Measurements from ENCODE around the gene PHF3. TPM values are rescaled to one million over a fixed set of nuclear protein-coding genes. Genes with fewer than 3 reads are reported as not detected.

PHF3 gene
- total RNA-seq, 1 experiment from 2014 or later: 21.8 TPM

- CTCF ChIA-PET: no interaction called here
- no peak overlapping the region for H3K4me3 ChIP-seq (ENCODE audit: low read length)
- DNase-seq (no peak), ATAC-seq (no peak)
- H3F3A ChIP-seq (ENCODE audit: low read length, unreplicated experiment): no peaks in the 10 kb centered on the region
- H3K79me2 ChIP-seq (ENCODE audit: low read length): peaks cover 85% of the 10 kb centered on the region
- BruUV-seq (replicated peaks): no TSS peak
- no peak overlapping the region for H3K9ac ChIP-seq (ENCODE audit: low read length)
- peaks cover 14% of the 10 kb centered on the region for H3K4me1 ChIP-seq (ENCODE audit: insufficient read depth, low read length)
- TF ChIP-seq EZH2 (IDR thresholded peaks at IDR 0.05; ENCODE audit: low read length, unreplicated experiment): no peak
- TF ChIP-seq, protein P1, sequence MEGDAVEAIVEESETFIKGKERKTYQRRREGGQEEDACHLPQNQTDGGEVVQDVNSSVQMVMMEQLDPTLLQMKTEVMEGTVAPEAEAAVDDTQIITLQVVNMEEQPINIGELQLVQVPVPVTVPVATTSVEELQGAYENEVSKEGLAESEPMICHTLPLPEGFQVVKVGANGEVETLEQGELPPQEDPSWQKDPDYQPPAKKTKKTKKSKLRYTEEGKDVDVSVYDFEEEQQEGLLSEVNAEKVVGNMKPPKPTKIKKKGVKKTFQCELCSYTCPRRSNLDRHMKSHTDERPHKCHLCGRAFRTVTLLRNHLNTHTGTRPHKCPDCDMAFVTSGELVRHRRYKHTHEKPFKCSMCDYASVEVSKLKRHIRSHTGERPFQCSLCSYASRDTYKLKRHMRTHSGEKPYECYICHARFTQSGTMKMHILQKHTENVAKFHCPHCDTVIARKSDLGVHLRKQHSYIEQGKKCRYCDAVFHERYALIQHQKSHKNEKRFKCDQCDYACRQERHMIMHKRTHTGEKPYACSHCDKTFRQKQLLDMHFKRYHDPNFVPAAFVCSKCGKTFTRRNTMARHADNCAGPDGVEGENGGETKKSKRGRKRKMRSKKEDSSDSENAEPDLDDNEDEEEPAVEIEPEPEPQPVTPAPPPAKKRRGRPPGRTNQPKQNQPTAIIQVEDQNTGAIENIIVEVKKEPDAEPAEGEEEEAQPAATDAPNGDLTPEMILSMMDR (conservative IDR thresholded peaks at IDR 0.05; ENCODE audit: low read depth, low read length): no peak
- TF ChIP-seq EZH2phosphoT487 (IDR thresholded peaks at IDR 0.05; ENCODE audit: borderline replicate concordance, low read length): no peak
- H3K9me3 ChIP-seq (ENCODE audit: low read length): no peaks in the 10 kb centered on the region
- no peaks in the 10 kb centered on the region for H3K9me2 ChIP-seq (replicated peaks; ENCODE audit: low read length)
- H3K27me3 ChIP-seq (ENCODE audit: low read length): no peaks in the 10 kb centered on the region
- peaks cover 3% of the 10 kb centered on the region for H4K20me1 ChIP-seq (ENCODE audit: low read length)
- intact Hi-C loops (cut with micrococcal nuclease): no loop called here
- H2AFZ ChIP-seq (ENCODE audit: low read length): no peak overlapping the region
- POLR2A ChIA-PET (ENCODE audit: unreplicated experiment): no interaction called here
- H3K36me3 ChIP-seq (ENCODE audit: low read depth, low read length): no peaks in the 10 kb centered on the region
- H3K4me2 ChIP-seq (ENCODE audit: low read length): no peak overlapping the region
- H3K27ac ChIP-seq (ENCODE audit: low read length): no peak overlapping the region
Observed at GRCh38 chr6:63661769-63662168, 26.2 kb downstream of the PHF3 start.

GRCh38 chr6:63663147-63663955 lies 27.7 kb downstream of the PHF3 start:
- DNase-seq: peak; percentile 81
- POLR2A ChIA-PET (ENCODE audit: unreplicated experiment): no interaction called here
- BruUV-seq (replicated peaks): no TSS peak

More at GRCh38 chr6:63663147-63663955, 27.7 kb downstream of the PHF3 start:
- H3K9ac ChIP-seq (ENCODE audit: low read length): no peak overlapping the region
- no peaks in the 10 kb centered on the region for H3K36me3 ChIP-seq (ENCODE audit: low read depth, low read length)
- H3K79me2 ChIP-seq (ENCODE audit: low read length): peaks cover 74% of the 10 kb centered on the region
- peak; percentile 96 for ATAC-seq
- CTCF ChIA-PET: interaction anchor here (0.6 kb wide), 1 partner anchor 8 kb away, joined by 6 read pairs; no protein-coding TSS in a partner anchor
- H3K4me1 ChIP-seq (ENCODE audit: insufficient read depth, low read length): peaks cover 14% of the 10 kb centered on the region
- intact Hi-C loops (cut with micrococcal nuclease): no loop called here
- H2AFZ ChIP-seq (ENCODE audit: low read length): no peak overlapping the region
- no peaks in the 10 kb centered on the region for H3F3A ChIP-seq (ENCODE audit: low read length, unreplicated experiment)
- TF ChIP-seq, protein P1 (conservative IDR thresholded peaks at IDR 0.05; ENCODE audit: low read depth, low read length): no peak
- TF ChIP-seq EZH2 (IDR thresholded peaks at IDR 0.05; ENCODE audit: low read length, unreplicated experiment) (no peak), EZH2phosphoT487 (IDR thresholded peaks at IDR 0.05; ENCODE audit: borderline replicate concordance, low read length) (no peak)
- no peaks in the 10 kb centered on the region for H3K27me3 ChIP-seq (ENCODE audit: low read length)
- H4K20me1 ChIP-seq (ENCODE audit: low read length): peaks cover 3% of the 10 kb centered on the region
- no peaks in the 10 kb centered on the region for H3K9me2 ChIP-seq (replicated peaks; ENCODE audit: low read length)
- no peaks in the 10 kb centered on the region for H3K9me3 ChIP-seq (ENCODE audit: low read length)
- H3K4me3 ChIP-seq (ENCODE audit: low read length): no peak overlapping the region
- H3K27ac ChIP-seq (ENCODE audit: low read length): peak overlapping the region; percentile 66
- peak overlapping the region; percentile 51 for H3K4me2 ChIP-seq (ENCODE audit: low read length)

Measured in PC-3 (cell line).